Naive thymus-derived CD8-positive, alpha-beta T cell (primary cell): Measurements from ENCODE around the gene CSNK1G2. TPM values are rescaled to one million over a fixed set of nuclear protein-coding genes. Genes with fewer than 3 reads are reported as not detected.
"Not testable (repeated sequence)": the region's sequence is repeated elsewhere in the genome, so short reads cannot be mapped to it uniquely, and the experiment has no call there.

Experiments used
- ATAC-seq, 2 donors: fragments of 150-1000 bp; cut with Tn5 transposase in 1 of 2; sonication (Bioruptor Pico), chemical (Tn5 transposase) in 1 of 2; 1 replicate in 1 of 2; 2 replicates in 1 of 2; pipeline ENCODE4 v1.10.0; 2021; ENCODE audit warnings: mild to moderate bottlenecking in 2 of 2, moderate library complexity in 2 of 2
- POLR2A ChIA-PET: fragments of 350-600 bp; sonication (Branson Sonifier 250); formaldehyde crosslinking; loops from one replicate; lab custom pipeline; 2021; ENCODE audit warnings: antibody characterized with exemption; lab: Charles Lee
- DNase-seq, 10 donors: peaks; one replicate each; pipeline versions ENCODE4 v3.0.0 to v3.0.0-alpha.2; 2020 to 2022
- H3K27ac Mint-ChIP-seq, 10 donors: one replicate each; pipeline ENCODE4 v1.8.0; 2020 to 2022; ENCODE audit warnings: mild to moderate bottlenecking in 10 of 10, mixed read lengths in 10 of 10, moderate library complexity in 4 of 10, inconsistent platforms in 1 of 10
- H3K27me3 Mint-ChIP-seq, 5 donors: one replicate each; pipeline ENCODE4 v1.8.0; 2021 to 2022; ENCODE audit warnings: mixed read lengths in 5 of 5
- H3K36me3 Mint-ChIP-seq, 3 donors: one replicate each; pipeline ENCODE4 v1.8.0; 2020 to 2022; ENCODE audit warnings: mixed read lengths in 3 of 3, mild to moderate bottlenecking in 2 of 3, inconsistent platforms in 1 of 3
- H3K4me1 Mint-ChIP-seq, 4 donors: one replicate each; pipeline ENCODE4 v1.8.0; 2021 to 2022; ENCODE audit warnings: mixed read lengths in 4 of 4
- H3K4me3 Mint-ChIP-seq, 10 donors: one replicate each; pipeline ENCODE4 v1.8.0; 2020 to 2022; ENCODE audit warnings: mild to moderate bottlenecking in 10 of 10, mixed read lengths in 10 of 10, moderate library complexity in 6 of 10, inconsistent platforms in 1 of 10
- H3K9me3 Mint-ChIP-seq, 9 donors: one replicate each; pipeline ENCODE4 v1.8.0; 2020 to 2022; ENCODE audit warnings: mixed read lengths in 9 of 9, mild to moderate bottlenecking in 3 of 9, inconsistent platforms in 1 of 9, moderate library complexity in 1 of 9
- polyA plus RNA-seq, 3 donors: library from polyadenylated mRNA; unstranded; fragments of 300-500 nt; fragmentation: Illumina TruSeq; gene quantifications; one replicate each; pipeline ENCODE4 v1.2.3, GENCODE V29; 2021
- total RNA-seq, 8 experiments: library from RNA in 2 of 8; stranded (reverse) in 2 of 8; gene quantifications; one replicate each; pipeline ENCODE4 v1.2.3 and lab custom pipeline; 2021 to 2026

Gene CSNK1G2
- total and polyA plus RNA-seq, 5 experiments from 2014 or later, result 25.4 to 175 (median 67.6) TPM

DNA sequence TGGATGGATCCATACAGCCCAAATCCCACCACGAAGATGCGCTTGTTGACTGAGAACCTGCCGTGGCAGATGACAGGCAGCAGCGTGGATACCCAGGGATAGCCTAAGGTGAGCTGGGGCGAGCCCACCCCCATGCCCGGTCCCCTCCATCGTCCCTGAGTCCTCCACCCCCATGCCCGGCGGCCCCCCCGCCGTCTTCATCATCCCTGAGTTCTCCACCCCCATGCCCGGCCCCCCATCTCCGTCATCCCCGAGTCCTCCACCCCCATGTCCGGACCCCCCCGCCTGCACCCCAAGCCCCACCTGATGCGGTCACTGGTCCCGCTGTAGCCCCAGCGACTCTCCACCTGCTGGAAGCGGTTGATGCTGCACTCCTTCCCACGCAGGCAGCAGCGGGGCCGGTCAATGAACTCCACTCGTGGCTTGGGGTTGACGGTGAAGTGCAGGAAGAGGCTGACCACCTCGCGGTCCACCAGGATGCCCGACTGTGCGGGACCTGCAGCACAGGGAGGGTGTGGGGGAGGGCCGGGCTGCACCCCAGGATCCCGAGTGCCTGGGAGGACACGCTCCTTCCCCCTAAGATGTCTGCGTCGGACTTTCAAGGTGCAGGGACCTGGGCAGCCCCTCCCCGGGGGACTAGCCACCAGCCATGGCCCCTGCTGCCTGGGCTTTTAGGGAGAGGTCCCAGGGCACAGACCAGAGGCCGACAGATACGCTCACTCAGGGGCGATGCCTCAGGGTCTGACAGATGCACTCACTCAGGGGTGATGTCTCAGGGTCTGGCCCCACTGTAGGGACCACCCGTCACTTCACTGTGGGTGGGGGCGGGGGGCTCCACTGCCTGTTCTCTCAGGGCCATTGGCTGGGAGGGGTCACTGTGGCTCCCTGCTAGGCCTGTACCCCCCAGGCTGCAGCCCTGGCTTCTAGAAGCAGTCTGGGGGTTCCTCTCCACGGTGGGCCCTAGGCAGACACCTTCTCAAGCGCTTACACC lies 46.5 kb downstream of the CSNK1G2 start:
- Mint-ChIP-seq H3K4me1 (no peaks in the 10 kb centered on the region), H3K27ac (peak overlapping the region in 4 of 10 donors; percentile 25 to 63 (median 42)), H3K9me3 (no peaks in the 10 kb centered on the region), H3K36me3 (peaks cover 0 to 60% (median 3%) of the 10 kb centered on the region in 3 donors), H3K4me3 (no peak overlapping the region), H3K27me3 (no peaks in the 10 kb centered on the region)
- ATAC-seq (no peak), DNase-seq (no peak)
- POLR2A ChIA-PET, result no interaction called here

GRCh38 chr19:1988464-1988863 lies 47.5 kb downstream of the CSNK1G2 start:
- not testable (repeated sequence) for H3K9me3 Mint-ChIP-seq, H3K27me3 Mint-ChIP-seq, H3K4me1 Mint-ChIP-seq, ATAC-seq, H3K4me3 Mint-ChIP-seq, DNase-seq
- Mint-ChIP-seq H3K36me3 (peaks cover 0 to 58% (median 1%) of the 10 kb centered on the region in 3 donors), H3K27ac (peak overlapping the region in 5 of 10 donors; percentile 26 to 80 (median 52))
- POLR2A ChIA-PET, result interaction anchor here (0.6 to 2.1 kb wide), 4 partner anchors 9 to 184 kb away, joined by 3 to 5 read pairs (median 4); no protein-coding TSS in a partner anchor

DNA sequence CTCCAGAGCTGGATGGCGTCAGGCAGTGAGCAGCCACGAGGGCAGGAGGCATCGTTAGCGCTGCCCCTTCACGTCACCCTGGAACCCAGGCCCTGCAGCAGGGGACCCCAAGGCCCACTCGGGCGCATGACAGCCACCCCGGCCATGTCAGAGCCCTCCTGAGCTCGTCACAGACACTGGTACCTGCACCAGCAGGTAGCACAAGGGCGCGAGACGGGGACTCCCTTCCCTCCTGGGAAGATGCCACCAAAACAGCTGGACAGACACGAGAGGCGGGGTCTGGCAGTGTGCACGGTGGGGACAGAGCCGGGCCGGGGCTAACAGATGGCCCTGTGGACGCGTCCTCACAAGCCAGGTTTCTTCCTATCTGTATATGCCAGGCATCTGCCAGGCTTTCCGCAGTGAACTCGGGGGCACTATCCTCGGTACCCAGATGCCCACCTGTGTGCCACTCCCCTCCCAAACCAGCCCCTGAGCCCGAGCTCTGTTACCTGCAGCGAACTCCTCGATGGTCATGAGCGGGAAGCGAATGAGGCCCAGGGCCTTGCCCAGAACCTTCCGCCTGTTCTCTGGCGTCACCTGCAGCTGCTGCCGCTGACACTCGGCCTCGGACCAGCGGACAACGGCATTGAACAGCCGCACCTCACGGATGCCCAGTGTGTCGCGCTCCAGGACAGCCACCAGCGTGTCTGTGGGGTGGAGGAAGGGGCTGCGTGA lies 48.7 kb downstream of the CSNK1G2 start:
- no peaks in the 10 kb centered on the region for H3K4me1 Mint-ChIP-seq
- peaks cover 0 to 49% (median 0%) of the 10 kb centered on the region in 3 donors for H3K36me3 Mint-ChIP-seq
- H3K27me3 Mint-ChIP-seq, result no peaks in the 10 kb centered on the region
- POLR2A ChIA-PET, result interaction anchor here (0.6 to 2.1 kb wide), 3 partner anchors 10 to 18 kb away, joined by 3 to 5 read pairs (median 4); no protein-coding TSS in a partner anchor
- H3K4me3 Mint-ChIP-seq, result no peak overlapping the region
- ATAC-seq (no peak), DNase-seq (no peak)
- H3K9me3 Mint-ChIP-seq, result no peaks in the 10 kb centered on the region
- H3K27ac Mint-ChIP-seq, result no peak overlapping the region

DNA sequence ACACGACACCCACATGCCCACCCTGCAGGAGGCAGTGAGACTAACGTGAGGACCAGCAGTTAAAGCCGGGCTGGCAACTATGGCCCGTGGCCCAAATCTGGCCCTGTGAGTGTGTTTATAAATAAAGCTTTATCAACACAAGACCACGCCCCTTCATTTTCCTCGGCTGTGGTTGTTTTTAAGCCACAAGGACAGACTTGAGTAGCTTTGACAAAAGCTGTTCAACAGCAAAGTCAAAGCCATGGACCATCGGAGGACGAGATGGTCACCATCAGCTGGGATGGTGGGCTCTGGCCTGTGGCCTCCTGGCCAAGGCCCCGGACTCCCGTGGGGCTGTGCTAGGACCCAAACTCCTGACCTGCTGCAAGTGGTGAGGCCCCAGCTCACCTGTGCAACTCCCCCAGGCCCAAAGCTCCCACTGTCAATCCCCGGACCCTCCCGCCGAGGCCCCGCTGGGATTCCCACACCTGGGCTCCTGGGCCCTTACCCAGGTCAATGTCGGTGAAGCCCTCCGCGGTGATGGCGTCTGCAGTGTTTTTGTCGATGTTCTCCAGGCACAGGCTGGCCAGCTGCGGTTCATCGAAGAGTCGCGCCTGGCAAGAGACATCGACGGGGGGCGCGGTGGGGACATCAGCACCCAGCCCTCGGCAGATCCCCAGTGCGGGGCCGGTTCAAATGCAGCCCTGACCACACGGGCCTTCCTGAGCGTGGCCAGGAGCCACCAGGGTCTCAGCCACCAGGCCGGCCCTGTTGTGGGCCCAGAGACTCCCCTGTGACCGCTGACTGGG lies 49.5 kb downstream of the CSNK1G2 start:
- no peak for DNase-seq
- no peak overlapping the region for H3K27ac Mint-ChIP-seq
- POLR2A ChIA-PET, result interaction anchor here (2.1 kb wide), 1 partner anchor 11 kb away, joined by 5 read pairs; no protein-coding TSS in a partner anchor

DNA sequence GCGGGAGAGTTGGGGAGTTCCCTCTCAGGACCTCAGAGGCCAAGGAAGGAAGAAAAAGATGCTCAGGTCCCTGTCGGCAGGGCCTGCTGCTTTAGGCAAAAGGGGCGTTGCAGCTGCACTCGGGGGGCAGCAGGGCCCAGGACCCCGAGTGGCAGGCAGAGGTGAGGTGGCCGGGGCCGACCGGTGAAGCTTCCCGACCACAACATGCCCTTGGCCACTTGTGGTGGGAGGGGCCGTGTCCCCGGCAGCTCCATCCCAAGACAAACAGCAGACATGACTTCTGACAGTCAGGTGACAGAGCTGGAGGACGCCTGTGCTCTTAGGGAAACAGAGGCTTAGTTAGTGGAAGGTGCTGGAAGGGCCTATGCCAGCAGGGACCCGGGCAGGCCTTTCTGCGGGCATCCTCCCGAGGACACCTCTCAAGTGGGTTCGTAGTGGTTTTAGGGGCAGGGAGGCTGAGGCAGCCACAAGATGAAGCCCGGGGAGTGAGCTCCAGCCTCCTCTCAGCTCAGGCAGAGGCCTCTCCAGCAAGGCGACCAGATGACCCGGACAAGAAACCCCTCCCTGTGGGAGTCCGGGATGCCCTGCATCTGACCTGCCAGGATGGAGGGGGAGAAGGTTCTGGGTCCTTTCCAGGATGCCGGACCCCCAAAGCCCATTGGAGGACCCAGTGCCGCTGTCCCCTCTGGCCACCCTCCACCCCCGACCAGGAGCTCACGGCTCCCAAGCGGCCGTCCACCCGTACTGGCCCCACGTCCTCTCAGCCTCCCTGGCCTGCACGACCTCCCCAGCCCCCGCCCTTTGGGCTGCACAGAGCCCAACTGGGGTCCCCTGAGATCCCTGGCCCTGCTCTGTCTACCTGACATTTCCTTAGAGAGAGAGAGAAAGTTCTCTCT lies 50.3 kb downstream of the CSNK1G2 start:
- H3K36me3 Mint-ChIP-seq, result peaks cover 0 to 45% (median 5%) of the 10 kb centered on the region in 3 donors
- DNase-seq, result no peak
- POLR2A ChIA-PET, result interaction anchor here (0.6 kb wide), 1 partner anchor 644 kb away, joined by 3 read pairs; no protein-coding TSS in a partner anchor
- peak overlapping the region in 2 of 10 donors; percentile 19 to 60 for H3K27ac Mint-ChIP-seq
- no peak for ATAC-seq
- no peak overlapping the region for H3K4me3 Mint-ChIP-seq
- no peaks in the 10 kb centered on the region for H3K4me1 Mint-ChIP-seq
- no peaks in the 10 kb centered on the region for H3K9me3 Mint-ChIP-seq
- no peaks in the 10 kb centered on the region for H3K27me3 Mint-ChIP-seq

More for the DNA sequence above, 49.5 kb downstream of the CSNK1G2 start:
- Mint-ChIP-seq H3K27me3 (no peaks in the 10 kb centered on the region), H3K4me3 (no peak overlapping the region), H3K9me3 (no peaks in the 10 kb centered on the region), H3K36me3 (peaks cover 0 to 43% (median 0%) of the 10 kb centered on the region in 3 donors), H3K4me1 (no peaks in the 10 kb centered on the region)
- ATAC-seq, result no peak

GRCh38 chr19:1992759-1993260 lies 51.8 kb downstream of the CSNK1G2 start:
- Mint-ChIP-seq H3K4me3 (no peak overlapping the region), H3K27me3 (no peaks in the 10 kb centered on the region), H3K36me3 (peaks cover 0 to 44% (median 7%) of the 10 kb centered on the region in 3 donors), H3K9me3 (no peaks in the 10 kb centered on the region), H3K4me1 (peaks cover 0 to 3% (median 1%) of the 10 kb centered on the region in 4 donors), H3K27ac (peak overlapping the region in 1 of 10 donors; percentile 72)
- POLR2A ChIA-PET, result no interaction called here
- ATAC-seq, result no peak
- peak in 2 of 10 donors; percentile 9 to 35 for DNase-seq

- no peaks in the 10 kb centered on the region for H3K9me3 Mint-ChIP-seq
- H3K4me3 Mint-ChIP-seq, result peak overlapping the region in 1 of 10 donors; percentile 25
- no peak for DNase-seq
- no peak for ATAC-seq
- H3K36me3 Mint-ChIP-seq, result peaks cover 0 to 41% (median 7%) of the 10 kb centered on the region in 3 donors
- POLR2A ChIA-PET, result no interaction called here
- H3K27me3 Mint-ChIP-seq, result no peaks in the 10 kb centered on the region
- H3K27ac Mint-ChIP-seq, result peak overlapping the region in 3 of 10 donors; percentile 14 to 56 (median 53)
- H3K4me1 Mint-ChIP-seq, result peaks cover 0 to 10% (median 4%) of the 10 kb centered on the region in 4 donors
These were observed 56.6 kb downstream of the CSNK1G2 start for GRCh38 chr19:1997353-1998233.

- DNase-seq (no peak), ATAC-seq (peak in 1 of 2 donors; percentile 46)
- H3K9me3 Mint-ChIP-seq, result no peaks in the 10 kb centered on the region
- peaks cover 0 to 45% (median 9%) of the 10 kb centered on the region in 3 donors for H3K36me3 Mint-ChIP-seq
- POLR2A ChIA-PET, result interaction anchor here (0.6 to 0.8 kb wide), 2 partner anchors 26 to 43 kb away, joined by 3 read pairs; no protein-coding TSS in a partner anchor
- peaks cover 0 to 10% (median 4%) of the 10 kb centered on the region in 4 donors for H3K4me1 Mint-ChIP-seq
- peak overlapping the region in 4 of 10 donors; percentile 16 to 45 (median 32) for H3K4me3 Mint-ChIP-seq
- H3K27me3 Mint-ChIP-seq, result no peaks in the 10 kb centered on the region
- peak overlapping the region in 1 of 10 donors; percentile 61 for H3K27ac Mint-ChIP-seq
These were observed 58.0 kb downstream of the CSNK1G2 start for GRCh38 chr19:1998712-1999708.

GRCh38 chr19:1999856-2000515 lies 59.0 kb downstream of the CSNK1G2 start:
- H3K9me3 Mint-ChIP-seq, result no peaks in the 10 kb centered on the region
- POLR2A ChIA-PET, result no interaction called here

More at GRCh38 chr19:1999856-2000515, 59.0 kb downstream of the CSNK1G2 start:
- no peak for ATAC-seq
- H3K4me1 Mint-ChIP-seq, result peaks cover 0 to 10% (median 4%) of the 10 kb centered on the region in 4 donors
- peaks cover 0 to 46% (median 9%) of the 10 kb centered on the region in 3 donors for H3K36me3 Mint-ChIP-seq
- H3K27ac Mint-ChIP-seq, result no peak overlapping the region
- no peak overlapping the region for H3K4me3 Mint-ChIP-seq
- DNase-seq, result no peak
- no peaks in the 10 kb centered on the region for H3K27me3 Mint-ChIP-seq
